C4-2B (cell line): ENCODE data around the gene RNU6-7.

Experiments
- CTCF ChIP-seq: fragments of 450-650 bp; conservative IDR thresholded peaks from 2 replicates; pipeline ENCODE4 v1.5.1; 2017; ENCODE audit warnings: mild to moderate bottlenecking
- ZFX ChIP-seq: fragments of 450-650 bp; IDR thresholded peaks from 2 replicates; pipeline ENCODE4 v1.6.1; 2017

GRCh38 chr14:32226056-32226455 lies 24.2 kb downstream of the RNU6-7 start:
- no peak for TF ChIP-seq CTCF
- TF ChIP-seq ZFX = no peak
